ENCODE measurements around the gene RBM33. TPM values are rescaled to one million over a fixed set of nuclear protein-coding genes. Genes with fewer than 3 reads are reported as not detected.

The RBM33 gene
- total and polyA plus RNA-seq, 10 of the 15 experiments (the other 5 are each of a cell fraction or from before 2014, with no cell fraction given), result 4.7 to 67.2 (median 24.3) TPM

DNA sequence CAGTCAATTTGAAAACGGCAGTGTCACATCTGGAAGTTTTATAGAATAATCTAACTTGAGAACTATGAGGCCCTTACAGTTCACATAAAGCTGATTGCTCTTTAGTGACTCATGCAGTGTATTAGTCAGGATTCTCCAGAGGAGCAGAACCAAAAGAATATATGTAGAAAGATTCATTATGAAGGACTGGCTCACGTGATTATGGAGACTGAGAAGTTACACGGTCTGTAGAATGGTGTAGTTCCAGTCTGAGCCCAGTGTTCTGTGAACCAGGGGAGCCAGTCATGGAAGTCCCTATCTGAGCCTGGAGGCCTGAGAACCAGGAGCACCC, 21.5 kb downstream of the RBM33 start (continued):
- TF ChIP-seq, protein P1, sequence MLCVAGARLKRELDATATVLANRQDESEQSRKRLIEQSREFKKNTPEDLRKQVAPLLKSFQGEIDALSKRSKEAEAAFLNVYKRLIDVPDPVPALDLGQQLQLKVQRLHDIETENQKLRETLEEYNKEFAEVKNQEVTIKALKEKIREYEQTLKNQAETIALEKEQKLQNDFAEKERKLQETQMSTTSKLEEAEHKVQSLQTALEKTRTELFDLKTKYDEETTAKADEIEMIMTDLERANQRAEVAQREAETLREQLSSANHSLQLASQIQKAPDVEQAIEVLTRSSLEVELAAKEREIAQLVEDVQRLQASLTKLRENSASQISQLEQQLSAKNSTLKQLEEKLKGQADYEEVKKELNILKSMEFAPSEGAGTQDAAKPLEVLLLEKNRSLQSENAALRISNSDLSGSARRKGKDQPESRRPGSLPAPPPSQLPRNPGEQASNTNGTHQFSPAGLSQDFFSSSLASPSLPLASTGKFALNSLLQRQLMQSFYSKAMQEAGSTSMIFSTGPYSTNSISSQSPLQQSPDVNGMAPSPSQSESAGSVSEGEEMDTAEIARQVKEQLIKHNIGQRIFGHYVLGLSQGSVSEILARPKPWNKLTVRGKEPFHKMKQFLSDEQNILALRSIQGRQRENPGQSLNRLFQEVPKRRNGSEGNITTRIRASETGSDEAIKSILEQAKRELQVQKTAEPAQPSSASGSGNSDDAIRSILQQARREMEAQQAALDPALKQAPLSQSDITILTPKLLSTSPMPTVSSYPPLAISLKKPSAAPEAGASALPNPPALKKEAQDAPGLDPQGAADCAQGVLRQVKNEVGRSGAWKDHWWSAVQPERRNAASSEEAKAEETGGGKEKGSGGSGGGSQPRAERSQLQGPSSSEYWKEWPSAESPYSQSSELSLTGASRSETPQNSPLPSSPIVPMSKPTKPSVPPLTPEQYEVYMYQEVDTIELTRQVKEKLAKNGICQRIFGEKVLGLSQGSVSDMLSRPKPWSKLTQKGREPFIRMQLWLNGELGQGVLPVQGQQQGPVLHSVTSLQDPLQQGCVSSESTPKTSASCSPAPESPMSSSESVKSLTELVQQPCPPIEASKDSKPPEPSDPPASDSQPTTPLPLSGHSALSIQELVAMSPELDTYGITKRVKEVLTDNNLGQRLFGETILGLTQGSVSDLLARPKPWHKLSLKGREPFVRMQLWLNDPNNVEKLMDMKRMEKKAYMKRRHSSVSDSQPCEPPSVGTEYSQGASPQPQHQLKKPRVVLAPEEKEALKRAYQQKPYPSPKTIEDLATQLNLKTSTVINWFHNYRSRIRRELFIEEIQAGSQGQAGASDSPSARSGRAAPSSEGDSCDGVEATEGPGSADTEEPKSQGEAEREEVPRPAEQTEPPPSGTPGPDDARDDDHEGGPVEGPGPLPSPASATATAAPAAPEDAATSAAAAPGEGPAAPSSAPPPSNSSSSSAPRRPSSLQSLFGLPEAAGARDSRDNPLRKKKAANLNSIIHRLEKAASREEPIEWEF (IDR thresholded peaks at IDR 0.05; ENCODE audit: insufficient replicate concordance, low read depth, low read length), result no peak
- TF ChIP-seq, protein P2, sequence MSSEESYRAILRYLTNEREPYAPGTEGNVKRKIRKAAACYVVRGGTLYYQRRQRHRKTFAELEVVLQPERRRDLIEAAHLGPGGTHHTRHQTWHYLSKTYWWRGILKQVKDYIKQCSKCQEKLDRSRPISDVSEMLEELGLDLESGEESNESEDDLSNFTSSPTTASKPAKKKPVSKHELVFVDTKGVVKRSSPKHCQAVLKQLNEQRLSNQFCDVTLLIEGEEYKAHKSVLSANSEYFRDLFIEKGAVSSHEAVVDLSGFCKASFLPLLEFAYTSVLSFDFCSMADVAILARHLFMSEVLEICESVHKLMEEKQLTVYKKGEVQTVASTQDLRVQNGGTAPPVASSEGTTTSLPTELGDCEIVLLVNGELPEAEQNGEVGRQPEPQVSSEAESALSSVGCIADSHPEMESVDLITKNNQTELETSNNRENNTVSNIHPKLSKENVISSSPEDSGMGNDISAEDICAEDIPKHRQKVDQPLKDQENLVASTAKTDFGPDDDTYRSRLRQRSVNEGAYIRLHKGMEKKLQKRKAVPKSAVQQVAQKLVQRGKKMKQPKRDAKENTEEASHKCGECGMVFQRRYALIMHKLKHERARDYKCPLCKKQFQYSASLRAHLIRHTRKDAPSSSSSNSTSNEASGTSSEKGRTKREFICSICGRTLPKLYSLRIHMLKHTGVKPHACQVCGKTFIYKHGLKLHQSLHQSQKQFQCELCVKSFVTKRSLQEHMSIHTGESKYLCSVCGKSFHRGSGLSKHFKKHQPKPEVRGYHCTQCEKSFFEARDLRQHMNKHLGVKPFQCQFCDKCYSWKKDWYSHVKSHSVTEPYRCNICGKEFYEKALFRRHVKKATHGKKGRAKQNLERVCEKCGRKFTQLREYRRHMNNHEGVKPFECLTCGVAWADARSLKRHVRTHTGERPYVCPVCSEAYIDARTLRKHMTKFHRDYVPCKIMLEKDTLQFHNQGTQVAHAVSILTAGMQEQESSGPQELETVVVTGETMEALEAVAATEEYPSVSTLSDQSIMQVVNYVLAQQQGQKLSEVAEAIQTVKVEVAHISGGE (CRISPR knock-in tag; IDR thresholded peaks at IDR 0.05), result no peak
